Medulla oblongata (tissue), 1 donor: Measurements from ENCODE around the gene CNTLN.
A peak's percentile ranks its signal among the peaks of the same experiment; 100 is the strongest.
"Not testable (repeated sequence)": the region's sequence is repeated elsewhere in the genome, so short reads cannot be mapped to it uniquely, and the experiment has no call there.

Experiments
- DNase-seq: peaks from one replicate; pipeline ENCODE4 v3.0.0-alpha.2; 2015; ENCODE audit errors: extremely low spot score

CNTLN gene

GRCh38 chr9:17401858-17402257, 267.0 kb downstream of the CNTLN start:
- DNase-seq, result no peak

- DNase-seq, result no peak
These were observed 267.5 kb downstream of the CNTLN start for GRCh38 chr9:17402309-17402708.

DNA sequence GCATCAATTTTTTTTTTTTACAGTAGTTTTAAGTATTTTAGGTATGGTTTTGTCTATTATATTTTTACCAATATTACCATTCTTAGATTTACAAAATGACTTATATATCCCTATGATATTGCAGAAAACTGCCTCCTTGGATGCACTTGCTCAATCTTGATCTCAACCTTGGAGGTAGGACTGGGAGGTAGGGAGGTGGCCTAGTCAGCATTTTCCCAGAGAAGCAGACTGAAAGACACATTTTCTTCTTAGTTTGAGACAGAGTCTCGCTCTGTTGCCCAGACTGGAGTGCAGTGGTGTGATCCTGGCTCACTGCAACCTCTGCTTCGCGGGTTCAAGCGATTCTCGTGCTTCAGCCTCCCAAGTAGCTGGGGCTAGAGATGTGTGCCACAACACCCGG, 268.7 kb downstream of the CNTLN start:
- DNase-seq, result no peak

DNA sequence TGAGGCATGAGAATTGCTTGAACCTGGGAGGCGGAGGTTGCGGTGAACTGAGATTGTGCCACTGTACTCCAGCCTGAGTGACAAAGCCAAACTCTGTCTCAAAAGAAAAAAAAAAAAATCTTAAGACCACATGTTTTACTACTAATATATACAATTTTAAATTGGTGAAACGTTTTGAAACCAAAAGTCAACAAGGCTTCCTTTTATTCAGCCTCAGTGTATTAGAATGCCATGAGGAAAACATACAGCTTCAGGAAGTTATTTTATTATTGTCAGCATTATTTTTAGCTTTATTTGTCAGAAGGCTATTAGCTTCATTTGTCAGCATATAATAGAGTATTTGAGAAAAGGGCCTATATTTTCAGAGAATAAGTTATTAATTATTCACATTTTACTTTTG, 280.1 kb downstream of the CNTLN start:
- DNase-seq, result no peak

GRCh38 chr9:17422994-17423680, 288.3 kb downstream of the CNTLN start:
- no peak for DNase-seq

- no peak for DNase-seq
These were observed 288.8 kb downstream of the CNTLN start for GRCh38 chr9:17423681-17424011.

DNA sequence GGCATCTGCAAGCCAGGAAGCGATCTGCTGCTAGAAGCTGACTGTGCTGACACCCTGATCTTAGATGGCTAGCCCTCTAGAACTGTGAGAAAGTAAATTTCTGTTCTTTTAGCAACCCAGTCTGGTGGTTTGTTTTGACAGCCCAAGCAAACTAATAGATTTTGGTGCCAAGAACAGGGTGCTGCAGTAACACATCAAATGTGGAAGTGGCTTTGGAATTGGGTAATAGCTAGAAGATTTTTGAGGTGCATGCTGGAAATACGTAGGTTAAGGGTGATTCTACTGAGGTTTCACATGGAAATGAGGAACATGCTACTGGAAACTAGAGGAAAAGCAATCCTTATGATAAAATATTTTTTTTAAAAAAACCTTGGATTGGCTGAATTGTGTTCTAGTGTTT, 290.5 kb downstream of the CNTLN start:
- DNase-seq, result no peak

DNA sequence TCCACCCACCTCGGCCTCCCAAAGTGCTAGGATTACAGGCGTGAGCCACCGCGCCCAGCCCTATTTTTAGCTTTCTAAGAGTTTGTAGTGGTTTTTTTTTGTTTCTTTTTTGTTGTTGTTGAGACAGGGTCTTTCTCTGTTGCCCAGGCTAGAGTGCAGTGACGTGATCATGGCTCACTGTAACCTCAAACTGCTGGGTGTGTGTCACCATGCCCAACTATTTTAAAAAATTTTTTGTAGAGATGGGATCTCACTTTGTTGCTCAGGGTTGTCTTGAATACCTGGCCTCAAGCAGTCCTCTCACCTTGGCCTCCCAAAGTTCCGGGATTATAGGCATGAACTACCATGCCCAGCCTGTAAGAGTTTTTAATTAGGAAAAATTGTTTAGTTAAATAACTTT, 298.7 kb downstream of the CNTLN start:
- no peak for DNase-seq

DNA sequence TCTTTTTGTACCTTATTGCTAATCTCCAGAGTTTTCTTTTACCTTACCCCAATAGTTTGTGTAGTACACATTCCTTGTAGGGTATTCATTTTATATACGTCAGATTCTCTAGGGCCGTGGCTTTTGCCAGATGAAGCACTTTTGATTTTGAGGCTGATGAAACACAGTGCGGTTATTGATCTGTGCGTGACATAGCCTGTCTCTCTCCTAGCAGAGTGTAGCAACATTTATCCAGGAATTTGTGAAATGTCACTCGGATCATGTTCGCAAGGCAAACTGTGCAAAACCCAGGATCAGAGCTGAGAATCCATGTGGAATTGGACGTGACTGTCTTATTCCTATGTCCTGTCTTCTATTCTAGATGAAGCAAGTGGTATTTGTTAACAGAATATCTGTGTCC, 302.0 kb downstream of the CNTLN start:
- no peak for DNase-seq

DNA sequence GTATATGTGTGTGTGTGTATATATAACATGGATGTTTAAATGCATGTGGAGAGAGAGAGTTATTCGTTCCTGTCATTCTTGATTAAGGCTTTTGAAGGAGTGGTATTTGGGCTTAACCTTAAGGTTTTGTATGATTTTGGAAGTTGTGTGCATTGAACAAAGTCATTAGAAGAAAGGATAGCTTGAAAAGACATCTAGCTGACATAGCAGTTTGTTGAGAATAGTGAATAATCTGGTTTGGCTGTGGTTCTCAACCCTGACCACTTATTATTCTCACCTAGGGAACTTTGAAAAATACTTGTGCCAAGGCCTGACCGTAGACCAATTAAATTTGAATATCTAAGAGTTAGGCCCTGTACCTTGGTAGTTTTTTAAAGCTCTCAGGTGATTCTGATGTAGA, 303.0 kb downstream of the CNTLN start:
- DNase-seq, result no peak

DNA sequence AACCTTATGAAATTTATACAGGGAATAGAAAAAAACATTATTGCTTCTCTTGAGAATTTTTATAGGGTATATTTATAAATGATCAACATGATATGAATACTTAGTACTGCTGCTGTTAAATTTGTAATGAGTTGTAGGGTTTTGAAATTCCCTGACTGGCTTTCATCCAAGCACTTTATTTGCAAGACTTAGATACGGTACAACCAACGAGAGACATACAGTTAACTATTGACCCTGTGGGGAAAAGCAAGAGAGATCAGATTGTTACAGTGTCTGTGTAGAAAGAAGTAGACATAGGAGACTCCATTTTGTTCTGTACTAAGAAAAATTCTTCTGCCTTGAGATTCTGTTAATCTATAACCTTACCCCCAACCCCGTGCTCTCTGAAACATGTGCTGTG, 310.3 kb downstream of the CNTLN start:
- DNase-seq, result not testable (repeated sequence)

GRCh38 chr9:17453751-17454150, 318.9 kb downstream of the CNTLN start:
- DNase-seq, result no peak

DNA sequence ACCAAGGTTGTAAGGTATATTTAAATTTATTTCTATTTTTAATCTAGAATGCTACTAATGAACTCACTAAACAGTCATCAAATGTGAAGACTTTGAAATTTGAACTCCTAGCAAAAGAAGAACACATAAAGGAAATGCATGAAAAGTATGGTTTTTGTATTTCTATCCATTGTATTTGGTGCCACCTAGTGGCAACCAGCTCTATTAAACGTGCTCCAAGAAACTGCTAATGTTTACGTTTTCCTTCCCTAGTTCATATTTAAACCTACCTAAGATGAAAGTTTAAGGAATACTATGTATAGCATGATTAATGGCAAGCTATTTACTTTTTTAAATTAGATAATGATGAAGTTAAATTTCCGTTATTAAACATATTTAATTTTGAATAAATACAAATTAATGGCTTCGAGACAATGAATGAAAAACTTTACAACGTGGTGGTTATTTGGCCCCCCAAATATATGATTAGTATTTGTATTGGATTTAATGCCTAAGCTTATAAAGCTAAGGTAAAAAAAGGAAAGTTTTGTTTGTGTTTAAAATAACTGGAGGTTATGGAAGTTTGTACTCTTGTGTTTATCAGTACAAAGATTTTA, 328.1 kb downstream of the CNTLN start:
- peak; percentile 70 for DNase-seq

DNA sequence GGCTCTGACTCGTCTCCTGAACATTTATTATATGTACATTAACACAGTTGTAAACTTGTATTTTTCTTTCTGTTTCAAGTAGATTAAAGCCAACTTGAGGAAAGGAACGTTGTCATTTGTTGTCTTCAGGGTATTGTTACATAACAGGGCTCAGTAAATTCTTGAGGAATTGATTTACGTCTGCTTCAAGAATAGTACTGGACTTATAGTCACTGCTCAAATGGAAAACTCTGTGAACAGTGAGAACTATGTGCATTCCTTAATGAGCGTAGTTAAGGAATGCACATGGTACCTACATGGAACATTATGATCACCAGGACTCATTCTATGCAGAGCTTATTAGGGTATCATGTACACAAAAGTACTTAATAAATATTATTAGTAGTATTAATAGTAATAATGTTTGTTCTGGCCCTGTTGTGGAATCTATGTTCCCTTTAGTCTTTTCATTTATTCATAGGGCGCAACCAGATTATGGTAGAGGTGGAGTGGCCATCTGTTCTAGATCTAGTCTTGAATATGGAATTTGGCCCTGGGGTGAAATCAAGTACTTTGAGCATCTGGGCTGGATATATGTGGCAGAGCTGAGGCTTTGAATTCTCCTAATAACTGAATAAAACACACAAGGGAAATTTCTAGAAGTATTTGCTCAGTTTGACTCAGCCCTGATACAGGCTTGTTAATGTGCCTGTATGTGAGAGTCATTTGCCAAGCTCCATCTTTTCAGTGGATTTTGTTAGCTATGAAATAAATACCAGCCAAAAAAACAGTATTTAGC, 335.4 kb downstream of the CNTLN start:
- DNase-seq, result no peak

- DNase-seq, result no peak
These were observed 337.3 kb downstream of the CNTLN start for GRCh38 chr9:17472126-17472525.

DNA sequence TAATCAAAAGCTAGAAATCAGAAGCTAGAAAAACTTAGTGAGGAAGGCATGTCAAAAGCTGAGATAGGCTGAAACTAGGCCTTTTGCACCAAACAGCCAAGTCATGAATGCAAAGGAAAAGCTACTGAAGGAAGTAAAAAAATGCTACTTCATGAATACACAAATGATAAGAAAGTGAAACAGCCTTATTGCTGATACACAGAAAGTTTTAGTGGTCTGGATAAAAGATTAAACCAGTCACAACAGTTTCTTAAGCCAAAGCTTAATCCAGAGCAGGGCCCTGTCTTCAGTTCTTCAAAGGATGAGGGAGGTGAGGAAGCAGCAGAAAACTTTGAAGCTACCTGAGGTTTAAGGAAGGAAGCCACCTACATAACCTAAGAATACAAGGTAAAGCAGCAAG, 341.6 kb downstream of the CNTLN start:
- DNase-seq, result no peak

DNA sequence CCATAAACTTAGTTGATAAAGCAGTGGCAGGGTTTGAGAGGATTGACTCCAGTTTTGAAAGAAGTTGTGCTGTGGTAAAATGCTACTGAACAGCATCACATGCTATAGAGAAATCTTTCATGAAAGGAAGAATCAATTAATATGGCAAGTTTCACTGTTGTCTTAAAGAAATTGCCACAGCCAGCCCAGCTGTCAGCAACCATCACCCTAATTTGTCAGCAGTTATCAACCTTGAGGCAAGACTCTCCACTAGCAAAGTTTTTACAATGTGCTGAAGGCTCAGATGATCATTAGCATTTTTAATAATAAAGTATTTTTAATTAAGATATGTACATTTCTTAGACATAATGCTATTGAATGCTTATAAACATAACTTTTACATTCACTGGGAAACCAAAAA, 343.0 kb downstream of the CNTLN start:
- no peak for DNase-seq

- DNase-seq, result no peak
These were observed 346.1 kb downstream of the CNTLN start for GRCh38 chr9:17480966-17481365.

GRCh38 chr9:17481565-17481964, 346.7 kb downstream of the CNTLN start:
- DNase-seq, result no peak

GRCh38 chr9:17484906-17485305, 350.1 kb downstream of the CNTLN start:
- DNase-seq, result no peak

DNA sequence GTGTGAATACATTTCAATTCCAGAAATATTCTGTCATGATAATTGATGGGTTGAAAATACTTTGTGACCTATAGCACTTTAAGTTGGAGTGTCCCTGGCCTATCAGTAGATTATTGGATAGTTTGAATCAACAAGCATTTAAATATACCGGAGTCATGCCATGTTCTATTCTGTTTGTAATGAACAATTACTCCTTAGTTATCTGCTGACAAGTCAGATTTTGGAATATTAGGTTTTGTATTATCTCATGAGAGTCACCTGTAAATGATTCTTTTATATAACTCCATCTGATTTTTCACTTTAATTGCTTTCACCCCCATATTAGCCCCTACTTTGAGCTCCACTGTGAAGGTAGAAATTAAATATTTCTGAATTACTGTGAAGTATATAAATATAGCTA, 351.6 kb downstream of the CNTLN start:
- DNase-seq, result no peak

- DNase-seq, result no peak
These were observed 352.6 kb downstream of the CNTLN start for GRCh38 chr9:17487467-17487866.

DNA sequence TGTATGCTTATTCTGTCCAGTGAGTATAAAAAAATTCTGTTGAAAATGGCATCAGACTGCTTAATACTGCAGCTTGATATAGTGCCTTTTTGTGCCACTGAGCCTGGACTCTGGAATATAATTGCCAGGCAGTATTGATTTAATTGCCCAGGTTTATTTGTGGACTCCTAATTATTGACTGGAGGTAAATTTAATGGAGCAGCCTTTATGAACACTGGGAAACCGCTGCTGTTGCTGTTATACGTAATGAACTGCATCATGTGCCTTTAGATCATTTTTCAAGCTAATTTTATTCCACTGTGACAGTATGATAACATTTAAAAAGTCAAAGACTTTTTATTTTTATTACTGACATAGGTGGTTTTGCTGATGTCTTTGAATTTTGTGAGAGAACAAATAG, 353.8 kb downstream of the CNTLN start:
- DNase-seq, result no peak
